ENCODE results near the gene MYO10.

- TF ChIP-seq, protein P1, sequence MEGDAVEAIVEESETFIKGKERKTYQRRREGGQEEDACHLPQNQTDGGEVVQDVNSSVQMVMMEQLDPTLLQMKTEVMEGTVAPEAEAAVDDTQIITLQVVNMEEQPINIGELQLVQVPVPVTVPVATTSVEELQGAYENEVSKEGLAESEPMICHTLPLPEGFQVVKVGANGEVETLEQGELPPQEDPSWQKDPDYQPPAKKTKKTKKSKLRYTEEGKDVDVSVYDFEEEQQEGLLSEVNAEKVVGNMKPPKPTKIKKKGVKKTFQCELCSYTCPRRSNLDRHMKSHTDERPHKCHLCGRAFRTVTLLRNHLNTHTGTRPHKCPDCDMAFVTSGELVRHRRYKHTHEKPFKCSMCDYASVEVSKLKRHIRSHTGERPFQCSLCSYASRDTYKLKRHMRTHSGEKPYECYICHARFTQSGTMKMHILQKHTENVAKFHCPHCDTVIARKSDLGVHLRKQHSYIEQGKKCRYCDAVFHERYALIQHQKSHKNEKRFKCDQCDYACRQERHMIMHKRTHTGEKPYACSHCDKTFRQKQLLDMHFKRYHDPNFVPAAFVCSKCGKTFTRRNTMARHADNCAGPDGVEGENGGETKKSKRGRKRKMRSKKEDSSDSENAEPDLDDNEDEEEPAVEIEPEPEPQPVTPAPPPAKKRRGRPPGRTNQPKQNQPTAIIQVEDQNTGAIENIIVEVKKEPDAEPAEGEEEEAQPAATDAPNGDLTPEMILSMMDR (conservative IDR thresholded peaks at IDR 0.05; ENCODE audit: low read depth, low read length), result no peak
- no peak for TF ChIP-seq EZH2 (IDR thresholded peaks at IDR 0.05; ENCODE audit: borderline replicate concordance, low read depth, low read length, poor library complexity, severe bottlenecking)
Measured at GRCh38 chr5:16901021-16901644, 35.0 kb downstream of the MYO10 start.

Measured in A673 (cell line).